HFFc6 (cell line): Measurements from ENCODE around the gene EPYC. TPM values are rescaled to one million over a fixed set of nuclear protein-coding genes. Genes with fewer than 3 reads are reported as not detected.

Source experiments
- DNase-seq: peaks from one replicate; pipeline ENCODE4 v3.0.0-alpha.2; 2018
- H3K27ac Mint-ChIP-seq: 2 replicates; pipeline ENCODE4 v1.8.0; 2020; ENCODE audit warnings: mild to moderate bottlenecking, mixed read lengths
- H3K27me3 Mint-ChIP-seq: 2 replicates; pipeline ENCODE4 v1.8.0; 2021; ENCODE audit warnings: mild to moderate bottlenecking, moderate library complexity, mixed read lengths; ENCODE audit not compliant: insufficient read depth
- H3K36me3 Mint-ChIP-seq: 2 replicates; pipeline ENCODE4 v1.8.0; 2021; ENCODE audit warnings: low read depth, mixed read lengths
- H3K4me1 Mint-ChIP-seq: 2 replicates; pipeline ENCODE4 v1.8.0; 2020; ENCODE audit warnings: low read depth, mixed read lengths
- H3K4me3 Mint-ChIP-seq: 2 replicates; pipeline ENCODE4 v1.8.0; 2020; ENCODE audit warnings: mild to moderate bottlenecking, moderate library complexity, mixed read lengths
- H3K9me3 Mint-ChIP-seq: 2 replicates; pipeline ENCODE4 v1.8.0; 2020; ENCODE audit warnings: mild to moderate bottlenecking, mixed read lengths
- CTCF ChIP-seq: fragments of 200-600 bp; sonication (generic); IDR thresholded peaks from 2 replicates; pipeline ENCODE4 v1.5.0; 2021; ENCODE audit warnings: antibody characterized with exemption, mild to moderate bottlenecking
- total RNA-seq, 6 experiments: library from RNA; stranded (reverse); fragmentation: NEBNext Ultra II Directional; extraction: Animal tissue kit (Norgen Biotek cat#: 25700); gene quantifications; 2 replicates in 1 of 6; 3 replicates in 5 of 6; pipeline ENCODE4 v1.2.3, GENCODE V29; 2021

Gene EPYC
- total RNA-seq, 6 experiments from 2014 or later: not detected

GRCh38 chr12:91003737-91004136 is 1.0 kb downstream of the EPYC start:
- Mint-ChIP-seq H3K4me3 (no peak overlapping the region), H3K9me3 (no peaks in the 10 kb centered on the region), H3K36me3 (no peaks in the 10 kb centered on the region), H3K4me1 (peaks cover 18% of the 10 kb centered on the region), H3K27ac (no peak overlapping the region), H3K27me3 (no peaks in the 10 kb centered on the region)
- no peak for DNase-seq
- TF ChIP-seq CTCF: no peak

DNA sequence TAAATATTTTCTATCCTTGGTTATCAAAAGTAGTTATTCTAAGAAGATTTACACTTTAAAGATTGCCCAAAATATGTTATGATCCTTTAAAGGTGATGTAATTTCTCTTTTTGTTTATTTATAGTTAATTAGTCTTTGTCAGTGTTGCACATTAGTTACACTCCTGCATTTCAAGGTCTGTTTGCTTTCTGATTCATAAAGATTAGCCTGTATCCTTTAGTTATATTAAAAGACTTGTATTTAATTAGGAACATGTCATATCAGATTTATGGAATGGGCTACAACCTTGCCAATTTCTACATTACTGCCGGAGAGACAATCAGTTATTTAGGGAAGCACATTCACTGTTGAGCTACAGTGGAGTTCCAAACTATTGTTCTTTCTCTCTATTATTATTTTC is 3.5 kb downstream of the EPYC start:
- H3K27me3 Mint-ChIP-seq: no peaks in the 10 kb centered on the region
- no peak overlapping the region for H3K4me3 Mint-ChIP-seq
- H3K27ac Mint-ChIP-seq: no peak overlapping the region
- H3K36me3 Mint-ChIP-seq: no peaks in the 10 kb centered on the region
- peaks cover 18% of the 10 kb centered on the region for H3K4me1 Mint-ChIP-seq
- no peak for TF ChIP-seq CTCF
- no peaks in the 10 kb centered on the region for H3K9me3 Mint-ChIP-seq
- no peak for DNase-seq

- H3K27me3 Mint-ChIP-seq: no peaks in the 10 kb centered on the region
- H3K36me3 Mint-ChIP-seq: no peaks in the 10 kb centered on the region
- no peak overlapping the region for H3K4me3 Mint-ChIP-seq
- H3K4me1 Mint-ChIP-seq: peaks cover 18% of the 10 kb centered on the region
- no peak overlapping the region for H3K27ac Mint-ChIP-seq
- DNase-seq: peak; percentile 13
- no peaks in the 10 kb centered on the region for H3K9me3 Mint-ChIP-seq
- no peak for TF ChIP-seq CTCF
These were observed 4.8 kb downstream of the EPYC start for GRCh38 chr12:90999966-91000365.

- Mint-ChIP-seq H3K4me3 (no peak overlapping the region), H3K27ac (no peak overlapping the region), H3K4me1 (peaks cover 18% of the 10 kb centered on the region), H3K9me3 (no peaks in the 10 kb centered on the region), H3K36me3 (no peaks in the 10 kb centered on the region), H3K27me3 (no peaks in the 10 kb centered on the region)
- no peak for DNase-seq
- TF ChIP-seq CTCF: no peak
These were observed 5.2 kb downstream of the EPYC start for GRCh38 chr12:90999527-90999926.

DNA sequence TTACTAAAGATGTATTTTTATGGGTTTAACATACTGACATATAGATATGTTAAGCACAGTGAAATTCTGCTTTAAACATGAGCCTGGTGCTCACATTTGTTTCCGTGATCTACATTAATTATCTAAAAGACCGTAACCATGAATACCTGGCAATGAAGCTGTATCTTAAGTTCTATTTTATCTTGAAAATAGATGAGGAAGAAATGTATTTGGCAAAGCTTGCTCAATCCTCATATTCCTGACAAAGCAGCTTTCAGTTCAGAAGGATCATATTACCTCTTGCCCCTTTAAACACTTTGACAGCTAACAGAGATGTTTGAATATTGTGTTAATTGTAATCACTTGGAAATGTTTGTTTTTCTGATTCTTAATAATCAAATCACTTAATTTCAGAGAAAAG is 9.8 kb downstream of the EPYC start:
- no peaks in the 10 kb centered on the region for H3K27me3 Mint-ChIP-seq

More for the DNA sequence above, 9.8 kb downstream of the EPYC start:
- DNase-seq: no peak
- no peak overlapping the region for H3K4me3 Mint-ChIP-seq
- no peaks in the 10 kb centered on the region for H3K36me3 Mint-ChIP-seq
- H3K27ac Mint-ChIP-seq: no peak overlapping the region
- no peak for TF ChIP-seq CTCF
- H3K9me3 Mint-ChIP-seq: no peaks in the 10 kb centered on the region
- H3K4me1 Mint-ChIP-seq: peaks cover 4% of the 10 kb centered on the region
